Measurements from ENCODE around the gene IGF2. TPM values are rescaled to one million over a fixed set of nuclear protein-coding genes. Genes with fewer than 3 reads are reported as not detected.

IGF2 gene
- total RNA-seq, 2 experiments from 2014 or later = 8.1 to 8.2 TPM

DNA sequence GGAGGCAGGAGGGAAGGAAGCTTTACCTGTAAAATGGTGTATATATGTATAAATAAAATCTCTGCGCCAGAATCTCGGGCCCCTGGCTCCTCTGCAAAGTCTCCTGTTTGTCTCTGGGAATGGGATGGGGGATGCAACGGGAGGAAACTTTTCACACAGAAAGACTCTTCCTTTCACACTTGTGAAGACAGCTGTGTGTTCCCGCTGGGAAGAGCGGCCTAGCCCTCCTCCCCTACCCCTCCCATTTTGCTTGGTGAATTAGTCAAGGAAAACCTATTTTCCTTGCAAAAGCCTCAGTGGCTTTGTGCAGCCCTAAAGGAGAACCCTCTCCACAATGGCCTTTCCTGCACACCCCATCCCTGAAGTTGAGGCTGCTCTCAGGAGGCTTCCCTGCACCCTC lies 9.4 kb upstream of the IGF2 start:
- no peak for DNase-seq
- H3K9me3 Mint-ChIP-seq = no peaks in the 10 kb centered on the region
- H3K27me3 Mint-ChIP-seq = peaks cover 60% of the 10 kb centered on the region
- CTCF ChIA-PET = interaction anchor here (1.6 to 19.5 kb wide), 5 partner anchors 8 to 316 kb away, joined by 3 to 518 read pairs (median 7); partner anchors contain the start of gene IGF2
- H3K4me1 Mint-ChIP-seq (ENCODE audit: low read depth) = peaks cover 19% of the 10 kb centered on the region
- ATAC-seq = no peak
- no peaks in the 10 kb centered on the region for H3K36me3 Mint-ChIP-seq (ENCODE audit: low read depth)
- POLR2A ChIA-PET = interaction anchor here (4.5 kb wide), 1 partner anchor 111 kb away, joined by 31 read pairs; no protein-coding TSS in a partner anchor
- intact Hi-C loops (cut with micrococcal nuclease) = no loop called here
- no peak overlapping the region for H3K4me3 Mint-ChIP-seq
- TF ChIP-seq, protein P1, sequence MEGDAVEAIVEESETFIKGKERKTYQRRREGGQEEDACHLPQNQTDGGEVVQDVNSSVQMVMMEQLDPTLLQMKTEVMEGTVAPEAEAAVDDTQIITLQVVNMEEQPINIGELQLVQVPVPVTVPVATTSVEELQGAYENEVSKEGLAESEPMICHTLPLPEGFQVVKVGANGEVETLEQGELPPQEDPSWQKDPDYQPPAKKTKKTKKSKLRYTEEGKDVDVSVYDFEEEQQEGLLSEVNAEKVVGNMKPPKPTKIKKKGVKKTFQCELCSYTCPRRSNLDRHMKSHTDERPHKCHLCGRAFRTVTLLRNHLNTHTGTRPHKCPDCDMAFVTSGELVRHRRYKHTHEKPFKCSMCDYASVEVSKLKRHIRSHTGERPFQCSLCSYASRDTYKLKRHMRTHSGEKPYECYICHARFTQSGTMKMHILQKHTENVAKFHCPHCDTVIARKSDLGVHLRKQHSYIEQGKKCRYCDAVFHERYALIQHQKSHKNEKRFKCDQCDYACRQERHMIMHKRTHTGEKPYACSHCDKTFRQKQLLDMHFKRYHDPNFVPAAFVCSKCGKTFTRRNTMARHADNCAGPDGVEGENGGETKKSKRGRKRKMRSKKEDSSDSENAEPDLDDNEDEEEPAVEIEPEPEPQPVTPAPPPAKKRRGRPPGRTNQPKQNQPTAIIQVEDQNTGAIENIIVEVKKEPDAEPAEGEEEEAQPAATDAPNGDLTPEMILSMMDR (IDR thresholded peaks at IDR 0.05) = no peak
- H3K27ac Mint-ChIP-seq = no peak overlapping the region

DNA sequence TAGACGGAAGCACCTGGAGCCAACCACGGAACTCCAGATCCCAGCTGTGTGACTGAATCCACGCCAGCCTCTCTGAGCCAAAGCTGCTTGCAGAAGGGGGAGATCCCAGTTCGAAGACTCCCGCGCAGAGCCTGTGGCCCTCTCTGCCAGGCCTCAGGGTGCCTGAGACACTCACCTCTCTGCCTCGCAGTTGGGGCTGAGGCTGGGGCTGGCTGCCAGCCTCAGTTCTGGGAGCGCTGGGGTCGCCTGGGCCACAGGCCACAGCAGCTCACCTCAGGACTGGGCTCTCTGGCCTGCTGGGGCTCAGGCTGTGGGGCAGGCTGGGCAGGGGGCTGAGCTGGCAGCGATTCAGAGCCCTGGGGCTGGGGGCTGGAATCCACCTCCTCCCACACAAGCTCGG lies 8.2 kb upstream of the IGF2 start:
- ATAC-seq = no peak
- TF ChIP-seq, protein P1 (IDR thresholded peaks at IDR 0.05) = no peak
- CTCF ChIA-PET = interaction anchor here (0.8 to 19.5 kb wide), 5 partner anchors 9 to 315 kb away, joined by 3 to 518 read pairs (median 6); no protein-coding TSS in a partner anchor
- H3K27ac Mint-ChIP-seq = no peak overlapping the region
- POLR2A ChIA-PET = interaction anchor here (0.5 to 1.2 kb wide), 3 partner anchors 11 to 156 kb away, joined by 3 to 5 read pairs (median 3); no protein-coding TSS in a partner anchor
- no peaks in the 10 kb centered on the region for H3K9me3 Mint-ChIP-seq
- intact Hi-C loops (cut with micrococcal nuclease) = no loop called here
- no peak overlapping the region for H3K4me3 Mint-ChIP-seq
- H3K4me1 Mint-ChIP-seq (ENCODE audit: low read depth) = peaks cover 31% of the 10 kb centered on the region
- DNase-seq = no peak
- H3K36me3 Mint-ChIP-seq (ENCODE audit: low read depth) = no peaks in the 10 kb centered on the region
- peaks cover 67% of the 10 kb centered on the region for H3K27me3 Mint-ChIP-seq

DNA sequence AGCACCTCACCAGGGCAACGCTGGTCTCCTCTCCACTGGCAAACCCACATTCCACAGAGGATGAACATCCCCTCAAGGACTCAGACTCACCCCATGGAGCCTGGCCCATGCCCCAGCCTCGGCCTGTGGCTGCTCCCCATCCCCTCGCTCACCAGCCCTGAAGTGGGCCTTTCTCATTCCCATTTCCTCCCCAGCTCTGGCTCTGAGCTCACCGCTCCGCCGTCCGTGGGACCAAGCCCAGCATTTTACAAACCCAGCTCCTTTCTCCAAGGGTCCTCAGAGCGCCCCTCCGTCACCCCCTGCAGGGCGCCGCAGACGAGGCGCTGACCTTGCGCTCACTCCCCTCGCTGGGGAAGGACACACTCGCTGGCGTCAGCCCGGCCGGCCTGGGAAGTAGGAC lies 6.9 kb upstream of the IGF2 start:
- no peak for DNase-seq
- TF ChIP-seq, protein P1 (IDR thresholded peaks at IDR 0.05) = no peak
- no peak for ATAC-seq
- peaks cover 76% of the 10 kb centered on the region for H3K27me3 Mint-ChIP-seq
- no peak overlapping the region for H3K4me3 Mint-ChIP-seq
- ChIA-PET CTCF (interaction anchor here (1.4 to 19.5 kb wide), 2 partner anchors 69 to 112 kb away, joined by 4 to 518 read pairs; no protein-coding TSS in a partner anchor), POLR2A (interaction anchor here (0.9 kb wide), 1 partner anchor 11 kb away, joined by 4 read pairs; no protein-coding TSS in a partner anchor)
- H3K27ac Mint-ChIP-seq = no peak overlapping the region
- intact Hi-C loops (cut with micrococcal nuclease) = no loop called here
- H3K36me3 Mint-ChIP-seq (ENCODE audit: low read depth) = no peaks in the 10 kb centered on the region
- H3K4me1 Mint-ChIP-seq (ENCODE audit: low read depth) = peaks cover 36% of the 10 kb centered on the region
- no peaks in the 10 kb centered on the region for H3K9me3 Mint-ChIP-seq

DNA sequence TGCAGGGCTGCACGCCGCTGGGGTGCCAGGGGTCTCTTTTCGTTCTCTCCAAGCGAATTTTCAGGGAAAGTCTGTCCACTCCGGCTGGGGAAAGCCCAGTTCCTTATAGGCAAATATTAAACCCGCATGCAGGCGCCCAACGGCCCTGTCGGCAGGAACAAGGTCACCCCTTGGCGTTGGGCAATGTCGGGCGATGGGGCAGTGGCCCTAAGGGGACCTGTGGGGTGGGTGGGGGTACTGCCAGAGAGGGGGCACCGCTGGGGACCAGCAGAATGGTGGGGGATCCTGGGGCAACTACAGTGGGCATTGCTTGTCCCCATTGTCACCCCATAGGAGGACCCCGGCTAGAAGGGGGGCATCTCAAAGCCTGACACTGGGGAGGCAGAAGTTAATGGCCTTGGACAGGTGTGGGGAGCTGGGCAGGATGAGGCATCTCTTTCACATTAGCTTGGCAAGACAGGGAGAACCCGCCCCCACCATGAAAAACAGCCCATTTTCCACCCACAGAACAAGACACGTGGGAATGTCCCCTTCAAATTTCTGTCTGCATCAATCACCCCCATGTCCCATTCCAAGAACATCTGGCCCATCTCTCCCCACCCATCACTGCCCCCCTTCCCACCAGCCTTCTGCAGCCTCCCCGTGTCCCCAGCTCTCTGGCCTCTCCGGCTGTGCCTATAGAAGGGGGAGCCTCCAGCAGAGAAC lies 5.5 kb upstream of the IGF2 start:
- TF ChIP-seq, protein P1 (IDR thresholded peaks at IDR 0.05) = no peak
- no peak overlapping the region for H3K27ac Mint-ChIP-seq
- H3K36me3 Mint-ChIP-seq (ENCODE audit: low read depth) = no peaks in the 10 kb centered on the region
- DNase-seq (no peak), ATAC-seq (no peak)
- H3K27me3 Mint-ChIP-seq = peaks cover 73% of the 10 kb centered on the region
- CTCF ChIA-PET = interaction anchor here (1.0 to 19.5 kb wide), 3 partner anchors 111 to 505 kb away, joined by 3 to 518 read pairs (median 6); no protein-coding TSS in a partner anchor
- H3K9me3 Mint-ChIP-seq = no peaks in the 10 kb centered on the region
- H3K4me3 Mint-ChIP-seq = peak overlapping the region; percentile 7
- intact Hi-C loops (cut with micrococcal nuclease) = loop anchor here (5.0 kb wide), 1 partner anchor 67 kb away; no protein-coding TSS in a partner anchor
- POLR2A ChIA-PET = no interaction called here
- H3K4me1 Mint-ChIP-seq (ENCODE audit: low read depth) = peaks cover 32% of the 10 kb centered on the region

Data from activated CD8-positive, alpha-beta T cell treated with anti-CD3 and anti-CD28 coated beads for 36 hours (primary cell).